HG02759 (cell line): ENCODE data around the gene PPARGC1A.

Experiments
- ATAC-seq: cut with Tn5 transposase; IDR thresholded peaks from one replicate; pipeline ENCODE4 v1.9.1; 2021; ENCODE audit warnings: mild to moderate bottlenecking, moderate library complexity; ENCODE audit not compliant: unreplicated experiment

Gene PPARGC1A, protein sequence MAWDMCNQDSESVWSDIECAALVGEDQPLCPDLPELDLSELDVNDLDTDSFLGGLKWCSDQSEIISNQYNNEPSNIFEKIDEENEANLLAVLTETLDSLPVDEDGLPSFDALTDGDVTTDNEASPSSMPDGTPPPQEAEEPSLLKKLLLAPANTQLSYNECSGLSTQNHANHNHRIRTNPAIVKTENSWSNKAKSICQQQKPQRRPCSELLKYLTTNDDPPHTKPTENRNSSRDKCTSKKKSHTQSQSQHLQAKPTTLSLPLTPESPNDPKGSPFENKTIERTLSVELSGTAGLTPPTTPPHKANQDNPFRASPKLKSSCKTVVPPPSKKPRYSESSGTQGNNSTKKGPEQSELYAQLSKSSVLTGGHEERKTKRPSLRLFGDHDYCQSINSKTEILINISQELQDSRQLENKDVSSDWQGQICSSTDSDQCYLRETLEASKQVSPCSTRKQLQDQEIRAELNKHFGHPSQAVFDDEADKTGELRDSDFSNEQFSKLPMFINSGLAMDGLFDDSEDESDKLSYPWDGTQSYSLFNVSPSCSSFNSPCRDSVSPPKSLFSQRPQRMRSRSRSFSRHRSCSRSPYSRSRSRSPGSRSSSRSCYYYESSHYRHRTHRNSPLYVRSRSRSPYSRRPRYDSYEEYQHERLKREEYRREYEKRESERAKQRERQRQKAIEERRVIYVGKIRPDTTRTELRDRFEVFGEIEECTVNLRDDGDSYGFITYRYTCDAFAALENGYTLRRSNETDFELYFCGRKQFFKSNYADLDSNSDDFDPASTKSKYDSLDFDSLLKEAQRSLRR

GRCh38 chr4:23889814-23890341 lies at the start of gene PPARGC1A:
Gene PPARGC1A, minus strand, starts transcription at chr4:23890047. Its CDS starts 90 bp downstream, at chr4:23889957.
- ATAC-seq: no peak

DNA sequence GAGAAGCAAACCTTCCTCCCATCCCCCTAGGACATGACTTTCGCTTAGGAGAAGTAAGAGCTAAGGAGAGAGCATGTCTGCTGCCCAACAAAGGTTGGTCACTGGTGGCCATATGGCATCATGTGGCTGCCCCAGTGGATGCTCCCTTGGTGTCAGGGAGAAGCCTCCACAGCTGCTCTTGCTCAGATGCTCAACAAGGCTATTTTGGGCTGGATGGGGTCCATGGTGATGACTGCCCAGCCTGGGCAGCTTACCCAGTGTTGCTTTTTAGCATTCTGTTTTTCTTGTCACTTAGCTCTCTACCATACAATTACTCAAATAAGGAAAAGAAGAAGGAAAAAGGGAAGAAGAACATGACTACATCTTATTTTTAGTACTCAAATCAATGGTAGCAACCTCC lies 48.9 kb upstream of the PPARGC1A start:
- ATAC-seq: no peak

- no peak for ATAC-seq
These were observed 47.3 kb upstream of the PPARGC1A start for GRCh38 chr4:23937173-23937572.

- ATAC-seq: no peak
These were observed 45.1 kb upstream of the PPARGC1A start for GRCh38 chr4:23934915-23935314.

- no peak for ATAC-seq
These were observed 44.4 kb upstream of the PPARGC1A start for GRCh38 chr4:23934223-23934622.

DNA sequence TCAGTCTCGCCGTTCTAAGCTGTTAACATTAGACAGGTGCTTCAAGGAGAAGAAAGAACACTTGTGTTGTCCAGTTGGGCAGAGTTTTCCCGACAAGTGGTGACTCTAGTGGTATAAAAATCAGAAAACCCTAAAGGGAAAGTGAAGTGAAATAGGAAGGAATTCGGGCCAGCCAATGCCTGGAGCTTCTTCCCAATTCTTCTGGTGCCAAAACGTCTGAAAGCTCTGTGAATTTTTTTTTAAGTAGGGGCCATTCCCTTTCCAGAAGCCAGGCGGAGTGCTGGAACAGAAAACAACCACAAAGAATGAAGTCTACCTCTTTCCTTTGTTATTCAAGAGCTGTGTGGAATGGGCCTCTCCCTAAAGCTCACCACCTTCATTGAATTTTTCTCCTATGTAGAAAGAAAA lies 43.1 kb upstream of the PPARGC1A start:
- no peak for ATAC-seq

GRCh38 chr4:23932186-23932585 lies 42.3 kb upstream of the PPARGC1A start:
- no peak for ATAC-seq

GRCh38 chr4:23931489-23931830 lies 41.6 kb upstream of the PPARGC1A start:
- ATAC-seq: no peak

GRCh38 chr4:23930750-23931488 lies 41.1 kb upstream of the PPARGC1A start:
- no peak for ATAC-seq

- ATAC-seq: no peak
These were observed 39.4 kb upstream of the PPARGC1A start for GRCh38 chr4:23929248-23929647.

DNA sequence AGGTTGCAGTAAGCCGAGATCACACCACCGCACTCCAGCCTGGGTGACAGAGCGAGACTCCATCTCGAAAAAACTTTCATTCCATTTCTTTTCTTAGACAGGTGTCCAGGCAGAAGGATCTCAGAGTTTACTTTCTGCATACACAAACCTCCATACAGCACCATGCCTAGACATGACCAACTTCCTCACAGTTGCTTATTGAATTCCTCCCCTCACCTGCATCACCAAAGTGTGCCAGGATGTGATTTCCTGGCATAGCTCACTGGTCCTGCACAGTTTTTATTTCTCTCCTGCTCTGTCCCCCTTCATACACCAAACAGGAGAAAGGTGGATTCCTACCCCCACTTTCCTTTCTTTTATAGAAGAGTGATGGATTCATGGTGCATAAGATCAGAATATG lies 34.7 kb upstream of the PPARGC1A start:
- no peak for ATAC-seq

GRCh38 chr4:23923840-23924239 lies 34.0 kb upstream of the PPARGC1A start:
- ATAC-seq: no peak

DNA sequence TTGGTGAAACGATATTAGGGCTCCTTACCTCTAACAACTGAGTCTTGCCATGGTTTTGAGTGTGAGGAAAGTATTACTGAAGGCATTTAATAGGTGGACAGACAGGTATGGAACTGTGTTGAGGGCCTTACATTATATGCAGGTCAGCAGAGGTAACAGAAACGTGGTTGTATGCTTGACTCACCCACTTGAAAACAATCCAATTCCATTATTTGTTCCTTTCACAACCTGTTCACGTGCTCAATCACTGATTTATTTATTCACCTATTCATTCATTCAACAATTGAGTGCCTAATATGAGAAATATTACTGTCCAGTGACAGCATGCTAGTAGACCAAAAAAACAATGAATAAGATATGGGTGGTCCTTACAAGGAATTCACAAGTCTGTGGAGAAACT lies 33.3 kb upstream of the PPARGC1A start:
- ATAC-seq: no peak

DNA sequence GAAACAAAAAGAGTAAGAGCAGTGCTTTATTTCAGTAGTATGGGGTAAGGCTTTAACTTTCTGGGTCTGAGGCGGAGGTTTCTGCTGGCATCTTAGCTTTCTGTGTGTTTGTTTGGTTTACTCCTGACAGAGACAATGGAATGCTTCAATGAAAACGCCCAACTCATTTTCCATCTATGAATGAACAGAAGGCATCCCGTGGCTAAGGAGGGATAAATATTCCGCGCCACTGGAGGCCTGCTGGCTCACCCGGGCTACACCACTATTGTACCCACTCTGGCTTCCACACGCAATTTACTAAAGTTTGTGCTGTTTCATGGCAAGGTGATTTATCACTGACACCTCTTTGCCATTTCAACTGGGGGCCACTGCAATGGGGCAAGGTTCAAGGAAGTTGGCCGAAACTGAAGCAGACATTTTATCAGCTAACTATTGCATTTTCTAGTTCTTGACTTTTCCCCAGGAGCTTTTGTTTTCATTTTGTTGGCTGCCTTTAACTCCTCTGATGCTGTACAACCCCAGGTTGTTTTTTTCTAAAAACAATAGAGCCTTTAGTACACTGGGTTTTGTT lies 32.8 kb upstream of the PPARGC1A start:
- no peak for ATAC-seq

GRCh38 chr4:23922013-23922412 lies 32.2 kb upstream of the PPARGC1A start:
- ATAC-seq: no peak

- ATAC-seq: no peak
These were observed 31.6 kb upstream of the PPARGC1A start for GRCh38 chr4:23921447-23921845.

- no peak for ATAC-seq
These were observed 31.0 kb upstream of the PPARGC1A start for GRCh38 chr4:23920716-23921446.

DNA sequence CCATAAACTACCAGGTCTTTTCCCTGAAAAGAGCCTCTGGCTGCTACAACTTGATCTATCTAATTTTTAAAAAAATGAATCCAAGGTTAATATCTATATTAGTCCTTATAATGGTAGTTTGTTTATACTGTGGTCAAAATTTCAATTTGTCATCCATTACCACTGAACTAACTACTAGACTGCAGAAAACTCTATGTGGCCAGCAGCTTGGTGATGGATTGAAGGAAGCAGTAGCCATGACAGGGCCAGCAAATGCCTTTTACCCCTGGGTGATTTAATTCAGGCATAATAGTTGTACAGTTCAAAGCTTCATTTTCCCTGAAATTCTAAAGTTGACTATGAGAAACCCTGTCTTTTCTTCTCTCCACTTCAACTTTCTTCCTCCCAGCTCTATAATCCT lies 30.4 kb upstream of the PPARGC1A start:
- ATAC-seq: no peak

- ATAC-seq: no peak
These were observed 26.4 kb upstream of the PPARGC1A start for GRCh38 chr4:23916282-23916681.

GRCh38 chr4:23915459-23916132 lies 25.7 kb upstream of the PPARGC1A start:
- ATAC-seq: no peak
